Breast epithelium (tissue), 4 donors: ENCODE measurements around the gene PSME1. TPM values are rescaled to one million over a fixed set of nuclear protein-coding genes. Genes with fewer than 3 reads are reported as not detected.

ENCODE experiments used
- DNase-seq, 2 donors: peaks; one replicate each; pipeline ENCODE4 v3.0.0-alpha.2; 2019; ENCODE audit warnings: low spot score in 2 of 2
- H3K27ac ChIP-seq, 2 donors: fragments of 200-600 bp; sonication (generic) in 1 of 2; one replicate each; pipeline ENCODE4 v1.5.1; 2016 to 2019; ENCODE audit warnings: mild to moderate bottlenecking in 1 of 2
- H3K27me3 ChIP-seq, 2 donors: fragments of 200-600 bp; sonication (generic) in 1 of 2; one replicate each; pipeline versions ENCODE4 v1.5.1 to v1.6.0; 2017 to 2019; ENCODE audit warnings: control low read depth in 1 of 2, mild to moderate bottlenecking in 1 of 2
- H3K36me3 ChIP-seq: fragments of 200-600 bp; one replicate; pipeline ENCODE4 v1.5.1; 2019
- H3K4me1 ChIP-seq, 2 donors: fragments of 200-600 bp; sonication (generic); one replicate each; pipeline ENCODE4 v1.5.1; 2016 to 2019; ENCODE audit warnings: control low read depth in 1 of 2
- H3K4me3 ChIP-seq, 3 donors: fragments of 200-600 bp; sonication (generic); 1 replicate in 2 of 3; 2 replicates in 1 of 3; pipeline ENCODE4 v1.5.1; 2016 to 2019; ENCODE audit warnings: mild to moderate bottlenecking in 3 of 3, moderate library complexity in 2 of 3
- H3K9me3 ChIP-seq, 2 donors: fragments of 200-600 bp; sonication (generic) in 1 of 2; one replicate each; pipeline ENCODE4 v1.5.1; 2016 to 2019; ENCODE audit warnings: control low read depth in 1 of 2
- CTCF ChIP-seq, 3 donors: fragments of 450-650 bp; IDR thresholded peaks; one replicate each; pipeline ENCODE4 v1.5.1; 2016 to 2017; ENCODE audit warnings: antibody characterized with exemption in 3 of 3, mild to moderate bottlenecking in 3 of 3, moderate library complexity in 3 of 3
- POLR2A ChIP-seq: fragments of 450-650 bp; IDR thresholded peaks from one replicate; pipeline ENCODE4 v1.6.1; 2016; ENCODE audit warnings: antibody characterized with exemption, mild to moderate bottlenecking, moderate library complexity
- POLR2AphosphoS5 ChIP-seq, 3 donors: sonication (generic); formaldehyde crosslinking; IDR thresholded peaks; one replicate each; pipeline ENCODE4 v1.6.1; 2017; ENCODE audit warnings: antibody characterized with exemption in 3 of 3
- intact Hi-C: fragments of 100-400 bp; cut with DNase I; formaldehyde crosslinking; loops from one replicate; pipeline ENCODE4 v1.15.1; 2023; ENCODE audit warnings: low total_unique reads
- total RNA-seq, 3 donors: library from RNA; depleted of rRNA; stranded (reverse); fragments of >200 nt; gene quantifications; one replicate each; pipeline ENCODE4 v1.1.0, GENCODE V29; 2016

PSME1 gene
- total RNA-seq, 3 donors from 2014 or later: 91.1 to 151 (median 135) TPM

GRCh38 chr14:24117179-24117578 is 18.8 kb upstream of the PSME1 start:
- H3K4me1 ChIP-seq: peaks cover 4 to 13% of the 10 kb centered on the region in 2 donors
- no peak for DNase-seq
- no peaks in the 10 kb centered on the region for H3K27me3 ChIP-seq
- no peaks in the 10 kb centered on the region for H3K36me3 ChIP-seq
- intact Hi-C loops: no loop called here
- H3K27ac ChIP-seq: no peak overlapping the region
- H3K9me3 ChIP-seq: no peaks in the 10 kb centered on the region
- TF ChIP-seq POLR2AphosphoS5 (IDR thresholded peaks at IDR 0.05) (no peak), CTCF (IDR thresholded peaks at IDR 0.05) (no peak), POLR2A (no peak)
- H3K4me3 ChIP-seq: no peak overlapping the region

GRCh38 chr14:24119691-24120090 is 16.3 kb upstream of the PSME1 start:
- Histone ChIP-seq H3K4me3 (no peak overlapping the region), H3K9me3 (no peaks in the 10 kb centered on the region), H3K36me3 (peaks cover 14% of the 10 kb centered on the region), H3K27me3 (no peaks in the 10 kb centered on the region), H3K4me1 (peaks cover 4 to 13% of the 10 kb centered on the region in 2 donors), H3K27ac (no peak overlapping the region)
- intact Hi-C loops: loop anchor here (5.0 kb wide), 1 partner anchor 1187 kb away; no protein-coding TSS in a partner anchor
- TF ChIP-seq CTCF (IDR thresholded peaks at IDR 0.05) (no peak), POLR2AphosphoS5 (IDR thresholded peaks at IDR 0.05) (no peak), POLR2A (no peak)
- peak in 1 of 2 donors; percentile 33 for DNase-seq

GRCh38 chr14:24121210-24121609 is 14.8 kb upstream of the PSME1 start:
- H3K9me3 ChIP-seq: no peaks in the 10 kb centered on the region
- no peaks in the 10 kb centered on the region for H3K27me3 ChIP-seq
- intact Hi-C loops: loop anchor here (5.0 kb wide), 1 partner anchor 1189 kb away; no protein-coding TSS in a partner anchor
- H3K36me3 ChIP-seq: peaks cover 14% of the 10 kb centered on the region
- H3K27ac ChIP-seq: no peak overlapping the region
- peaks cover 4 to 7% of the 10 kb centered on the region in 2 donors for H3K4me1 ChIP-seq
- no peak for DNase-seq
- TF ChIP-seq CTCF (IDR thresholded peaks at IDR 0.05) (no peak), POLR2AphosphoS5 (IDR thresholded peaks at IDR 0.05) (no peak), POLR2A (no peak)
- no peak overlapping the region for H3K4me3 ChIP-seq

GRCh38 chr14:24122416-24122815 is 13.6 kb upstream of the PSME1 start:
- Histone ChIP-seq H3K27me3 (no peaks in the 10 kb centered on the region), H3K36me3 (peaks cover 14% of the 10 kb centered on the region), H3K4me1 (no peaks in the 10 kb centered on the region), H3K9me3 (no peaks in the 10 kb centered on the region), H3K27ac (no peak overlapping the region), H3K4me3 (no peak overlapping the region)
- no peak for DNase-seq
- TF ChIP-seq CTCF (IDR thresholded peaks at IDR 0.05) (no peak), POLR2A (no peak), POLR2AphosphoS5 (IDR thresholded peaks at IDR 0.05) (no peak)
- intact Hi-C loops: loop anchor here (5.0 kb wide), 1 partner anchor 1190 kb away; no protein-coding TSS in a partner anchor

- no peak for TF ChIP-seq CTCF (IDR thresholded peaks at IDR 0.05)
- no peak for TF ChIP-seq POLR2A
- no peak for TF ChIP-seq POLR2AphosphoS5 (IDR thresholded peaks at IDR 0.05)
- DNase-seq: no peak
- H3K4me1 ChIP-seq: no peaks in the 10 kb centered on the region
- H3K36me3 ChIP-seq: peaks cover 14% of the 10 kb centered on the region
- no peak overlapping the region for H3K4me3 ChIP-seq
- H3K27me3 ChIP-seq: no peaks in the 10 kb centered on the region
- no peak overlapping the region for H3K27ac ChIP-seq
- H3K9me3 ChIP-seq: no peaks in the 10 kb centered on the region
- intact Hi-C loops: loop anchor here (5.0 kb wide), 1 partner anchor 1191 kb away; no protein-coding TSS in a partner anchor
These were observed 13.1 kb upstream of the PSME1 start for GRCh38 chr14:24122898-24123297.
